ENCODE measurements around the gene USP54.

The USP54 gene

GRCh38 chr10:73551515-73551914, 39.6 kb downstream of the USP54 start:
- no peak overlapping the region for H3K4me3 ChIP-seq (ENCODE audit: low read length, poor library complexity, severe bottlenecking)
- no peaks in the 10 kb centered on the region for H3K9me3 ChIP-seq (ENCODE audit: insufficient read depth, low read depth, low read length)
- H3K9me2 ChIP-seq (replicated peaks; ENCODE audit: low read depth, low read length) = no peaks in the 10 kb centered on the region
- H3K4me2 ChIP-seq (ENCODE audit: low read depth, low read length, poor library complexity, severe bottlenecking) = no peak overlapping the region
- no peak overlapping the region for H2AFZ ChIP-seq (ENCODE audit: low read length)
- no peaks in the 10 kb centered on the region for H3K36me3 ChIP-seq (ENCODE audit: insufficient read depth, low read length)
- H3F3A ChIP-seq (ENCODE audit: low read depth) = no peaks in the 10 kb centered on the region
- no peak overlapping the region for H3K9ac ChIP-seq (ENCODE audit: low read depth, low read length, poor library complexity, severe bottlenecking)
- no peaks in the 10 kb centered on the region for H3K79me2 ChIP-seq (ENCODE audit: insufficient read depth, low read length)
- H3K27me3 ChIP-seq (ENCODE audit: insufficient read depth, low read length, poor library complexity, severe bottlenecking) = no peaks in the 10 kb centered on the region
- peaks cover 10% of the 10 kb centered on the region for H3K4me1 ChIP-seq (ENCODE audit: insufficient read depth, low read length, poor library complexity, severe bottlenecking)
- no peak for TF ChIP-seq CTCF (conservative IDR thresholded peaks at IDR 0.05; ENCODE audit: low read length)
- TF ChIP-seq EZH2phosphoT487 (IDR thresholded peaks at IDR 0.05; ENCODE audit: borderline replicate concordance) = no peak
- H4K20me1 ChIP-seq (ENCODE audit: insufficient read depth, low read length, poor library complexity, severe bottlenecking) = no peaks in the 10 kb centered on the region

GRCh38 chr10:73545357-73545756, 45.8 kb downstream of the USP54 start:
- Histone ChIP-seq H3K79me2 (ENCODE audit: insufficient read depth, low read length) (no peaks in the 10 kb centered on the region), H3K9me2 (replicated peaks; ENCODE audit: low read depth, low read length) (no peaks in the 10 kb centered on the region), H2AFZ (ENCODE audit: low read length) (no peak overlapping the region), H3F3A (ENCODE audit: low read depth) (no peaks in the 10 kb centered on the region), H3K9ac (ENCODE audit: low read depth, low read length, poor library complexity, severe bottlenecking) (no peak overlapping the region), H4K20me1 (ENCODE audit: insufficient read depth, low read length, poor library complexity, severe bottlenecking) (no peaks in the 10 kb centered on the region), H3K9me3 (ENCODE audit: insufficient read depth, low read depth, low read length) (no peaks in the 10 kb centered on the region), H3K4me3 (ENCODE audit: low read length, poor library complexity, severe bottlenecking) (no peak overlapping the region), H3K27me3 (ENCODE audit: insufficient read depth, low read length, poor library complexity, severe bottlenecking) (no peaks in the 10 kb centered on the region), H3K4me2 (ENCODE audit: low read depth, low read length, poor library complexity, severe bottlenecking) (no peak overlapping the region), H3K4me1 (ENCODE audit: insufficient read depth, low read length, poor library complexity, severe bottlenecking) (peaks cover 3% of the 10 kb centered on the region), H3K36me3 (ENCODE audit: insufficient read depth, low read length) (peaks cover 4% of the 10 kb centered on the region; the same call in 1 of the 2 replicates)
- no peak for TF ChIP-seq CTCF (conservative IDR thresholded peaks at IDR 0.05; ENCODE audit: low read length)
- TF ChIP-seq EZH2phosphoT487 (IDR thresholded peaks at IDR 0.05; ENCODE audit: borderline replicate concordance) = no peak

DNA sequence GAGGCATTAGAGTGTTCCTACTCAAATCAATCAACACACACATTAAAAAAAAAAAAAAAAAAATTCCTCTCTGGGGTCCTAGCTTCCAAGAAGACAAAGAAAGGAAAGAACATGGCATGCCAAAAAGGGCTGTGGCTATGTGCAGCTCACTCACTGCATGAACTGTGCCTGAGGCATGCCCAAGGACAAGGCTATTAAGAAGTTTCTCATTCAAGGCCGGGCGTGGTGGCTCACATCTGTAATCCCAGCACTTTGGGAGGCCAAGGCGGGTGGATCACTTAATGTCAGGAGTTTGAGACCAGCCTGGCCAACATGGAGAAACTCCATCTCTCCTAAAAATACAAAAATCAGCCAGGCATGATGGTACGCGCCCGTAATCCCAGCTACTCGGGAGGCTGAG, 53.4 kb downstream of the USP54 start:
- Histone ChIP-seq H3K27me3 (ENCODE audit: insufficient read depth, low read length, poor library complexity, severe bottlenecking) (no peaks in the 10 kb centered on the region), H3K36me3 (ENCODE audit: insufficient read depth, low read length) (peaks cover 4% of the 10 kb centered on the region; the same call in 1 of the 2 replicates), H3K9me2 (replicated peaks; ENCODE audit: low read depth, low read length) (no peaks in the 10 kb centered on the region), H3K4me3 (ENCODE audit: low read length, poor library complexity, severe bottlenecking) (no peak overlapping the region), H3K4me1 (ENCODE audit: insufficient read depth, low read length, poor library complexity, severe bottlenecking) (peaks cover 14% of the 10 kb centered on the region), H3K9me3 (ENCODE audit: insufficient read depth, low read depth, low read length) (no peaks in the 10 kb centered on the region), H3K9ac (ENCODE audit: low read depth, low read length, poor library complexity, severe bottlenecking) (no peak overlapping the region), H4K20me1 (ENCODE audit: insufficient read depth, low read length, poor library complexity, severe bottlenecking) (no peaks in the 10 kb centered on the region), H2AFZ (ENCODE audit: low read length) (no peak overlapping the region), H3F3A (ENCODE audit: low read depth) (no peaks in the 10 kb centered on the region), H3K79me2 (ENCODE audit: insufficient read depth, low read length) (no peaks in the 10 kb centered on the region), H3K4me2 (ENCODE audit: low read depth, low read length, poor library complexity, severe bottlenecking) (peak overlapping the region; percentile 46)
- no peak for TF ChIP-seq CTCF (conservative IDR thresholded peaks at IDR 0.05; ENCODE audit: low read length)
- TF ChIP-seq EZH2phosphoT487 (IDR thresholded peaks at IDR 0.05; ENCODE audit: borderline replicate concordance) = no peak
